GM18909 (cell line): ENCODE data around the gene SLC16A4.

Source experiments
- ATAC-seq: cut with Tn5 transposase; IDR thresholded peaks from one replicate; pipeline ENCODE4 v1.9.1; 2021; ENCODE audit warnings: mild to moderate bottlenecking; ENCODE audit not compliant: unreplicated experiment, poor library complexity

The SLC16A4 gene

GRCh38 chr1:110337704-110338308 is 53.0 kb downstream of the SLC16A4 start:
- no peak for ATAC-seq

DNA sequence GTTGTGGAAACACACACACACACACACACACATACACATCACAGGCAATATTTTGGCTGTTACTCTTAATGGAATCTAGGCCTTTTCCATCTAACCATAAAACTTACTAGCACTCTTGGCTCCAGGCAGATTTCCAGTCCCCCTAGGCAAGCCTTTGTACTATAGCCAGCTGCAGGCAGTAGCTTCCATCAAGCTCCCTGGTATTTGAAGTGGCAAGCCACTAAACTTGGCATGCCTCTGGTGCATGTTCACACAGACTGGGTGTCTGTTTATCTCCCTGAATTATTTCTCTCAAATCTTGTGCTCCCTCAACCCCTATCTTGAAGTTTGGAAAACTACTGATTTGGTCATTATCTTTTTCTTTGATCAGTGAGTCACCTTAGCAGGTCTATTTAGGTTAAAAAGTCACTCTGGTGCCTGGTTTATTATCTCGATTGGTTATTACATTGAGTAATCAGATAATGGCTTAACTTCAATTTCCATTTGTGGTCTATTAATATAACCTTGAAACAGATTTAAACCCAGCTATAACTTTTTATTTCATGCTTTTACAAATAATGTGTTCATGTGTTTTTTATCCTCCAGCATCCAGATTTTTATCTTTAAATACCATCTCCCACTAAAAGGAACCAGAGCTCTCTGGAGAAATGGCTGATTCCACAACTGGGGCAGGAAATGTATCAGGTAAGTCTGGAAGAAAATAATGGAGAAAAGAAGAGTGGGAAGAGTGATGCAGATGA is 54.4 kb downstream of the SLC16A4 start:
- ATAC-seq, result no peak

GRCh38 chr1:110335265-110335664 is 55.6 kb downstream of the SLC16A4 start:
- ATAC-seq, result no peak

- ATAC-seq, result no peak
These were observed 62.1 kb downstream of the SLC16A4 start for GRCh38 chr1:110328700-110329099.

DNA sequence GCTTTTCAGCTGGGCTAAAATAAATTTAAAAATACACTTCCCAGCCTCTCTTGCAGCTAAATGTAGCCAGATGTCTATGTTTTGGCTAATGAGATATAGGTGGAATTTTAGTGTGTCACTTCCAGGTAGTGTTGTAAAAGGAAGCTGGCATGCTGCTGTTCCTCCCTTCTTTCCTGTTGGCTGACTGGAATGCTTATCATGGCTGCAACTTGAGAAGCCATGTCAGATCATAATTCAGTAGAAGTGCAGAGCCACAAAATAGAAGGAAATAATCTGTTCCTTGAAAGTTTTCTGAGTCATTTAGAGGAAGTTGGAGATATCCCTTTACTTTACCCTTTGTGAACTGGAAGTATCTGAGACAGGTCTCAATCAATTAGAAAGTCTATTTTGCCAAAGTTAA is 62.6 kb downstream of the SLC16A4 start:
- ATAC-seq, result no peak

GRCh38 chr1:110326826-110327225 is 64.0 kb downstream of the SLC16A4 start:
- ATAC-seq, result no peak

- ATAC-seq, result no peak
These were observed 66.2 kb downstream of the SLC16A4 start for GRCh38 chr1:110324667-110325066.

DNA sequence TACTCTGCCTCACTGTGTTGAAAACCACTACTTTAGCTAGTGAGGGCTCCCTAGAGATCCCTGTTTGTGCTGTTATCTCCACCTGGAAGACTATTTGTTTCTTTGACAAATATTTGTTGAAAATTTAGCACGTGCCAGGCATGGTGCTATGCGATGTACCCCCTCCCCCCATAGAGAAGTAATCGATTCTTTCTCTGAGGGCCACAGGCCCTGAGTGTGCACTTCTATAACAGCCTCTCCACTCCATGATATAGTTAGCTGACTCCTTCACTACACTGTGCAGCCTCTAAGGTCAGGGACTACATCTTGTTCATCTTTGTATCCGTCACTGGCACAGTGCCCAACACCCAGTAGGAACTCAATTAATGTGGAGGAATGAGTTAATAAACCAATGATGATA is 69.0 kb downstream of the SLC16A4 start:
- no peak for ATAC-seq

DNA sequence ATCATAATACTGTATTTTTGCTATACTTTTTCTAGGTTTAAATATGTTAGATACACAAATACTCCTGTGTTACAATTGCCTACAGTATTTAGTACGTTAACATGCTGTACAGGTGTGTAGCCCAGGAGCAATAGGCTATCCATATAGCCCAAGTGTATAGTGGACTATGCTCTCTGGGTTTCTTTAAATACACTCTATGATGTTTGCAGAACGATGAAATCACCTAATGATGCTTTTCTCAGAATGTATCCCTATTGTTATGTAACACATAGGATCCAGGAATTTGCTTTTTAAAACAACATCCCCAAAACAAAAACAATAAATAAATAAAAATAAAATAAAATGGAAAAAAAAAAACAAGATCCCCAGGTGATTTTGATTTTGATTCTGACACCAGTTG is 69.8 kb downstream of the SLC16A4 start:
- ATAC-seq, result no peak

DNA sequence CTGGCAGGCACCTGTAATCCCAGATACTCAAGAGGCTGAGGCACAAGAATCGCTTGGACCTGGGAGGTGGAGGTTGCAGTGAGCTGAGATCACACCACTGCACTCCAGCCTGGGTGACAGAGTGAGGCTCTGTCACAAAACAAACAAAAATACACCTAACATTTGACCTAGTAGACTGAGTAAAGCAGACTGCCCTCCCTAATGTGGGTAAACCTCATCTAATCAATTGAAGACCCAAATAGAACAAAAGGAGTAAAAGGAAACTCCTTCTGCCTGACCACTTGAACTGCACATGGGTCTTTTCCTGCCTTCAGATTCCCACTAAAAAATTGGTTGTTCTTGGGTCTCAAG is 70.7 kb downstream of the SLC16A4 start:
- no peak for ATAC-seq

- ATAC-seq, result no peak
These were observed 71.3 kb downstream of the SLC16A4 start for GRCh38 chr1:110319332-110320167.

DNA sequence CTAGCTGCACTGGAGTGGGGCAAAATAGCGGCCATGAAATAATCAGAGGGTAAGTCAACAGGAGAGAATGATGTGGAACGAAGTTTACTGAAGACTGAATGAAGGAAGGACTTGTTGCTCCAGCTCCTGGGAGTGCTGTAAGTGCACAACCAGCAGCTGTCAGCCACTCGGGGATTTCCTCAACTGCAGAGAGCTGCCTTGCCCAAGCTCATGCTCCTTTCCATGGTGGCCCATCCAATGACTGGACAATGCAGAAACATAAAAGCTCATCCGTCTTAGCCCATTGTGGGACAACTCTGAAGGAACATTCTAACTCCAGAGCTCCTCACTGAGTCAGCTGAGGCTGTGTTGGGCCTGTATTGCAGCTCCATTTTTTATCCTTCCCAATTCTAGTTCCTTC is 72.8 kb downstream of the SLC16A4 start:
- ATAC-seq, result no peak

DNA sequence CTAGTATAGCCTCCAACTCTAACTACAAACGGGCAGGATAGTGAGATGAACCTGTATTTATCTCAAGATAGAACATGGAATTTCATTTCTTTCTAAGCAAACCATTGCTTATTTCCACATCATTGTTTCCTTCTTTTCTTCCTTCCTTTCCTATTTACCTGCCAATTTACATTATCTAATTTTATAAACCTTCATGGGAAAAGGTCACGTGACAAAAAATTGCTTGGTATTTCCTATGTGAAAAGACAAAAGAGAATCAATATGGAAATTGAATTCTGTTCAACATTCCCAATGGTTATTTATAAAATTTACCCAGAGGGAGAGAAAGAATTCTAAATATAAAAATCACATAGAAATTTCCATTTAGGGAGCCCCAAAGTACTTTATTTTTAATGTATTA is 74.1 kb downstream of the SLC16A4 start:
- ATAC-seq, result no peak
